Trophoblast cell (in vitro differentiated cells and primary cell): Measurements from ENCODE around the gene ABTB2.

Experiments used
- DNase-seq, 2 donors: peaks; one replicate each; pipeline ENCODE4 v3.0.0-alpha.2; 2016
- H2AFZ ChIP-seq: 2 replicates; pipeline ENCODE4 v1.6.1; 2013; ENCODE audit warnings: low read length, moderate library complexity, mild to moderate bottlenecking; ENCODE audit not compliant: insufficient read depth, poor library complexity
- H2AK5ac ChIP-seq: 2 replicates; pipeline ENCODE4 v1.6.1; 2013; ENCODE audit warnings: mild to moderate bottlenecking, low read length
- H2BK120ac ChIP-seq: 2 replicates; pipeline ENCODE4 v1.6.1; 2013; ENCODE audit warnings: low read length, mild to moderate bottlenecking, moderate library complexity; ENCODE audit not compliant: insufficient read depth, poor library complexity
- H2BK12ac ChIP-seq: 2 replicates; pipeline ENCODE4 v1.6.1; 2013; ENCODE audit warnings: mild to moderate bottlenecking, low read length, moderate library complexity
- H2BK5ac ChIP-seq: 2 replicates; pipeline ENCODE4 v1.6.1; 2013; ENCODE audit warnings: low read length, low read depth, moderate library complexity, mild to moderate bottlenecking; ENCODE audit not compliant: poor library complexity
- H3K14ac ChIP-seq: 2 replicates; pipeline ENCODE4 v1.6.1; 2013; ENCODE audit warnings: mild to moderate bottlenecking, low read length
- H3K18ac ChIP-seq: 2 replicates; pipeline ENCODE4 v1.6.1; 2013; ENCODE audit warnings: mild to moderate bottlenecking, low read length
- H3K23ac ChIP-seq: 2 replicates; pipeline ENCODE4 v1.6.1; 2013; ENCODE audit warnings: low read length
- H3K27ac ChIP-seq: 2 replicates; pipeline ENCODE4 v1.5.1; 2013; ENCODE audit warnings: low read depth, mild to moderate bottlenecking, inconsistent platforms, low read length, moderate library complexity
- H3K27me3 ChIP-seq: 2 replicates; pipeline ENCODE4 v1.6.1; 2013; ENCODE audit warnings: inconsistent platforms, mild to moderate bottlenecking, low read length, moderate library complexity; ENCODE audit not compliant: insufficient read depth
- H3K36me3 ChIP-seq, 2 experiments: 1 replicate in 1 of 2; 2 replicates in 1 of 2; pipeline ENCODE4 v1.6.1; 2013; ENCODE audit warnings: low read length in 2 of 2, mild to moderate bottlenecking in 2 of 2, moderate library complexity in 1 of 2; ENCODE audit not compliant: insufficient read depth in 2 of 2, control insufficient read depth in 1 of 2
- H3K4ac ChIP-seq: 2 replicates; pipeline ENCODE4 v1.6.1; 2013; ENCODE audit warnings: low read depth, mild to moderate bottlenecking, low read length, moderate library complexity
- H3K4me1 ChIP-seq, 2 experiments: 1 replicate in 1 of 2; 2 replicates in 1 of 2; pipeline ENCODE4 v1.6.1; 2013; ENCODE audit warnings: low read length in 2 of 2, mild to moderate bottlenecking in 2 of 2, moderate library complexity in 1 of 2; ENCODE audit not compliant: insufficient read depth in 2 of 2, control insufficient read depth in 1 of 2
- H3K4me2 ChIP-seq: 2 replicates; pipeline ENCODE4 v1.6.1; 2013; ENCODE audit warnings: inconsistent platforms, mild to moderate bottlenecking, low read length, moderate library complexity
- H3K4me3 ChIP-seq: 2 replicates; pipeline ENCODE4 v1.5.1; 2013; ENCODE audit warnings: mild to moderate bottlenecking, low read depth, low read length, inconsistent platforms
- H3K79me1 ChIP-seq: one replicate; pipeline ENCODE4 v1.6.1; 2013; ENCODE audit warnings: low read length
- H3K79me2 ChIP-seq: 2 replicates; pipeline ENCODE4 v1.6.1; 2013; ENCODE audit warnings: low read length, mild to moderate bottlenecking; ENCODE audit not compliant: control insufficient read depth, insufficient read depth, poor library complexity
- H3K9ac ChIP-seq: 2 replicates; pipeline ENCODE4 v1.6.1; 2013; ENCODE audit warnings: mild to moderate bottlenecking, low read length
- H3K9me3 ChIP-seq: 2 replicates; pipeline ENCODE4 v1.6.1; 2013; ENCODE audit warnings: low read depth, mild to moderate bottlenecking, control low read depth, inconsistent platforms, low read length; ENCODE audit not compliant: insufficient read depth
- H4K12ac ChIP-seq: 2 replicates; pipeline ENCODE4 v1.6.1; 2013; ENCODE audit warnings: low read depth, mild to moderate bottlenecking, low read length, moderate library complexity
- H4K8ac ChIP-seq: 2 replicates; pipeline ENCODE4 v1.6.1; 2013; ENCODE audit warnings: low read depth, mild to moderate bottlenecking, low read length, moderate library complexity
- H4K91ac ChIP-seq: one replicate; pipeline ENCODE4 v1.6.1; 2013; ENCODE audit warnings: low read depth, mild to moderate bottlenecking, low read length, moderate library complexity
- WGBS: extraction: QIAGEN DNeasy Blood & Tissue Kit; methylation state at CpG from one replicate; pipeline ENCODE4 v1.1.7; 2013; ENCODE audit warnings: missing lambda C conversion rate; ENCODE audit not compliant: insufficient read length, insufficient coverage; ENCODE audit errors: extremely low coverage; 5-methylcytosine and 5-hydroxymethylcytosine counted together

The ABTB2 gene

GRCh38 chr11:34185926-34186841 lies 171.6 kb downstream of the ABTB2 start:
- no peak overlapping the region for H2BK120ac ChIP-seq
- no peak overlapping the region for H3K4ac ChIP-seq
- H3K4me3 ChIP-seq = no peak overlapping the region
- H2BK12ac ChIP-seq = no peak overlapping the region
- DNase-seq = no peak
- no peak overlapping the region for H3K27ac ChIP-seq
- peaks cover 4% of the 10 kb centered on the region in 2 experiments for H3K36me3 ChIP-seq
- no peak overlapping the region for H4K91ac ChIP-seq
- H3K23ac ChIP-seq = no peak overlapping the region
- no peaks in the 10 kb centered on the region for H3K79me1 ChIP-seq
- no peak overlapping the region for H4K12ac ChIP-seq
- no peak overlapping the region for H3K14ac ChIP-seq
- H3K9ac ChIP-seq = no peak overlapping the region
- no peak overlapping the region for H3K18ac ChIP-seq
- no peak overlapping the region for H4K8ac ChIP-seq
- peaks cover 2% of the 10 kb centered on the region for H3K9me3 ChIP-seq
- H3K4me1 ChIP-seq = peaks cover 5 to 9% of the 10 kb centered on the region in 2 experiments
- no peaks in the 10 kb centered on the region for H3K27me3 ChIP-seq
- H3K79me2 ChIP-seq = no peaks in the 10 kb centered on the region
- H2AFZ ChIP-seq = no peak overlapping the region
- H2AK5ac ChIP-seq = no peak overlapping the region
- no peak overlapping the region for H2BK5ac ChIP-seq
- WGBS = no CpG with 5 or more reads among the region's 22 CpGs
- no peak overlapping the region for H3K4me2 ChIP-seq

GRCh38 chr11:34184505-34185015 lies 173.2 kb downstream of the ABTB2 start:
- H3K23ac ChIP-seq = no peak overlapping the region
- H2BK12ac ChIP-seq = no peak overlapping the region
- no peak overlapping the region for H3K18ac ChIP-seq
- H2AK5ac ChIP-seq = no peak overlapping the region
- H3K79me1 ChIP-seq = no peaks in the 10 kb centered on the region
- no peak overlapping the region for H4K12ac ChIP-seq
- no peak overlapping the region for H3K4me3 ChIP-seq
- no peak overlapping the region for H3K27ac ChIP-seq
- H2AFZ ChIP-seq = no peak overlapping the region
- H3K4me1 ChIP-seq = peaks cover 5 to 7% of the 10 kb centered on the region in 2 experiments
- no peak overlapping the region for H3K4ac ChIP-seq
- no peak overlapping the region for H2BK120ac ChIP-seq
- no peak for DNase-seq
- no peak overlapping the region for H3K4me2 ChIP-seq
- no peaks in the 10 kb centered on the region for H3K79me2 ChIP-seq
- no peak overlapping the region for H2BK5ac ChIP-seq
- no CpG with 5 or more reads among the region's 14 CpGs for WGBS
- no peaks in the 10 kb centered on the region for H3K27me3 ChIP-seq
- peaks cover 2% of the 10 kb centered on the region for H3K9me3 ChIP-seq
- no peak overlapping the region for H4K8ac ChIP-seq
- no peak overlapping the region for H3K9ac ChIP-seq
- peaks cover 4% of the 10 kb centered on the region in 2 experiments for H3K36me3 ChIP-seq
- no peak overlapping the region for H4K91ac ChIP-seq
- H3K14ac ChIP-seq = no peak overlapping the region

GRCh38 chr11:34183848-34184391 lies 173.9 kb downstream of the ABTB2 start:
- H3K4ac ChIP-seq = no peak overlapping the region
- no peak overlapping the region for H2AK5ac ChIP-seq
- H2BK120ac ChIP-seq = no peak overlapping the region
- H2AFZ ChIP-seq = no peak overlapping the region
- DNase-seq = no peak
- no peak overlapping the region for H3K14ac ChIP-seq
- no peak overlapping the region for H3K9ac ChIP-seq
- no peak overlapping the region for H3K4me3 ChIP-seq
- no peak overlapping the region for H4K91ac ChIP-seq
- peaks cover 4% of the 10 kb centered on the region in 2 experiments for H3K36me3 ChIP-seq
- no CpG with 5 or more reads among the region's 9 CpGs for WGBS
- peaks cover 2% of the 10 kb centered on the region for H3K9me3 ChIP-seq
- no peaks in the 10 kb centered on the region for H3K27me3 ChIP-seq
- no peak overlapping the region for H3K23ac ChIP-seq
- no peak overlapping the region for H2BK12ac ChIP-seq
- no peak overlapping the region for H3K4me2 ChIP-seq
- no peak overlapping the region for H3K18ac ChIP-seq
- no peaks in the 10 kb centered on the region for H3K79me2 ChIP-seq
- H4K12ac ChIP-seq = no peak overlapping the region
- H2BK5ac ChIP-seq = no peak overlapping the region
- no peaks in the 10 kb centered on the region for H3K79me1 ChIP-seq
- no peak overlapping the region for H4K8ac ChIP-seq
- H3K4me1 ChIP-seq = peaks cover 5 to 7% of the 10 kb centered on the region in 2 experiments
- H3K27ac ChIP-seq = no peak overlapping the region

- Histone ChIP-seq H3K4ac (no peak overlapping the region), H3K18ac (no peak overlapping the region), H2BK5ac (no peak overlapping the region), H4K8ac (no peak overlapping the region), H2AFZ (no peak overlapping the region), H2AK5ac (no peak overlapping the region), H3K27ac (no peak overlapping the region), H3K79me1 (no peaks in the 10 kb centered on the region), H2BK120ac (no peak overlapping the region), H3K9ac (no peak overlapping the region), H3K4me1 (peaks cover 2 to 7% of the 10 kb centered on the region in 2 experiments), H3K4me2 (no peak overlapping the region), H3K27me3 (no peaks in the 10 kb centered on the region), H3K23ac (no peak overlapping the region), H4K12ac (no peak overlapping the region), H3K14ac (no peak overlapping the region), H3K9me3 (peaks cover 2% of the 10 kb centered on the region), H2BK12ac (no peak overlapping the region), H3K4me3 (no peak overlapping the region), H3K36me3 (peaks cover 4% of the 10 kb centered on the region in 2 experiments), H3K79me2 (no peaks in the 10 kb centered on the region), H4K91ac (no peak overlapping the region)
- WGBS = no CpG with 5 or more reads among the region's 13 CpGs
- DNase-seq = no peak
Measured at GRCh38 chr11:34182921-34183685, 174.7 kb downstream of the ABTB2 start.
